Stomach (tissue), 4 donors: ENCODE results near the gene MILR1.

Experiments used
- POLR2A ChIP-seq, 4 donors: fragments of 450-650 bp; IDR thresholded peaks; one replicate each; pipeline ENCODE4 v1.6.1; 2016; ENCODE audit warnings: antibody characterized with exemption in 4 of 4, control low read depth in 2 of 4, mild to moderate bottlenecking in 1 of 4, moderate library complexity in 1 of 4
- POLR2AphosphoS5 ChIP-seq, 3 donors: sonication (generic); formaldehyde crosslinking; IDR thresholded peaks; one replicate each; pipeline ENCODE4 v1.6.1; 2016; ENCODE audit warnings: antibody characterized with exemption in 3 of 3
- TF ChIP-seq, protein P1 (sequence below), 7 experiments: fragments of 450-650 bp in 4 of 7; fragments of 200-600 bp in 3 of 7; sonication (generic) in 3 of 7; IDR thresholded peaks; one replicate each; pipeline ENCODE4 v1.5.1; 2016 to 2019; ENCODE audit warnings: antibody characterized with exemption in 7 of 7, control low read depth in 2 of 7, mild to moderate bottlenecking in 1 of 7

DNA sequence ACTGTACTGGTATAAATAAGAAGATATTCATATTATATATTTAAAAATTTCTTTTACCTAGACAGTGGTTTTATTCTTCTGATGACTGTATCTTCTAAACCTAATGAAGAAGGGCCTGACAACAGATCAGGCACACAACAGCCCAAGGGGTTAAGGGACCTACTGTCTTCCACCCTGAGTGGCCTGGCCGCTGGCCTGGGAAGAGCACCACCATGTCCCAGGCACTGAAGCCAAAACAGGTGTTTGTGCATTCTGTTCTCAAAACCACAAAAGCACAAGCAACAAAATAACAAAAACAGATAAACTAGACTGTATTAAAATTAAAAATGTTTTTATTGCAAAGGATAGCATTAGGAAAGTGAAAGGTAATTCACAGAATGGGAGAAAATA lies 49.2 kb upstream of the MILR1 start:
- no peak for TF ChIP-seq POLR2A (IDR thresholded peaks at IDR 0.05)
- no peak for TF ChIP-seq POLR2AphosphoS5 (IDR thresholded peaks at IDR 0.05)
- TF ChIP-seq, protein P1, sequence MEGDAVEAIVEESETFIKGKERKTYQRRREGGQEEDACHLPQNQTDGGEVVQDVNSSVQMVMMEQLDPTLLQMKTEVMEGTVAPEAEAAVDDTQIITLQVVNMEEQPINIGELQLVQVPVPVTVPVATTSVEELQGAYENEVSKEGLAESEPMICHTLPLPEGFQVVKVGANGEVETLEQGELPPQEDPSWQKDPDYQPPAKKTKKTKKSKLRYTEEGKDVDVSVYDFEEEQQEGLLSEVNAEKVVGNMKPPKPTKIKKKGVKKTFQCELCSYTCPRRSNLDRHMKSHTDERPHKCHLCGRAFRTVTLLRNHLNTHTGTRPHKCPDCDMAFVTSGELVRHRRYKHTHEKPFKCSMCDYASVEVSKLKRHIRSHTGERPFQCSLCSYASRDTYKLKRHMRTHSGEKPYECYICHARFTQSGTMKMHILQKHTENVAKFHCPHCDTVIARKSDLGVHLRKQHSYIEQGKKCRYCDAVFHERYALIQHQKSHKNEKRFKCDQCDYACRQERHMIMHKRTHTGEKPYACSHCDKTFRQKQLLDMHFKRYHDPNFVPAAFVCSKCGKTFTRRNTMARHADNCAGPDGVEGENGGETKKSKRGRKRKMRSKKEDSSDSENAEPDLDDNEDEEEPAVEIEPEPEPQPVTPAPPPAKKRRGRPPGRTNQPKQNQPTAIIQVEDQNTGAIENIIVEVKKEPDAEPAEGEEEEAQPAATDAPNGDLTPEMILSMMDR (IDR thresholded peaks at IDR 0.05), result no peak
